ENCODE measurements around the gene SENP1.
"Not testable (repeated sequence)": the region's sequence is repeated elsewhere in the genome, so short reads cannot be mapped to it uniquely, and the experiment has no call there.

The SENP1 gene

GRCh38 chr12:48105867-48106680 lies at the start of gene SENP1:
Gene SENP1 (minus strand): TSS chr12:48106079. CDS start chr12:48101472, 4,607 bp downstream.
- DNase-seq (ENCODE audit: low read depth in 2 of 3, low spot score in 1 of 3) = peak; percentile 88 to 90 (median 89)

- DNase-seq (ENCODE audit: low read depth in 2 of 3, low spot score in 1 of 3) = no peak
These were observed 45.4 kb upstream of the SENP1 start for GRCh38 chr12:48151103-48151771.

- no peak for DNase-seq (ENCODE audit: low read depth in 2 of 3, low spot score in 1 of 3)
These were observed 40.1 kb upstream of the SENP1 start for GRCh38 chr12:48145981-48146380.

- DNase-seq (ENCODE audit: low read depth in 2 of 3, low spot score in 1 of 3) = no peak
These were observed 38.0 kb upstream of the SENP1 start for GRCh38 chr12:48143898-48144297.

- DNase-seq (ENCODE audit: low read depth in 2 of 3, low spot score in 1 of 3) = no peak
These were observed 37.2 kb upstream of the SENP1 start for GRCh38 chr12:48142818-48143674.

GRCh38 chr12:48135027-48135426 lies 29.1 kb upstream of the SENP1 start:
- DNase-seq (ENCODE audit: low read depth in 2 of 3, low spot score in 1 of 3) = no peak

GRCh38 chr12:48132826-48133225 lies 26.9 kb upstream of the SENP1 start:
- DNase-seq (ENCODE audit: low read depth in 2 of 3, low spot score in 1 of 3) = no peak

GRCh38 chr12:48131517-48131916 lies 25.6 kb upstream of the SENP1 start:
- no peak for DNase-seq (ENCODE audit: low read depth in 2 of 3, low spot score in 1 of 3)

- no peak for DNase-seq (ENCODE audit: low read depth in 2 of 3, low spot score in 1 of 3)
These were observed 23.5 kb upstream of the SENP1 start for GRCh38 chr12:48129376-48129775.

GRCh38 chr12:48128800-48129199 lies 22.9 kb upstream of the SENP1 start:
- no peak for DNase-seq (ENCODE audit: low read depth in 2 of 3, low spot score in 1 of 3)

GRCh38 chr12:48126953-48127630 lies 21.2 kb upstream of the SENP1 start:
- DNase-seq (ENCODE audit: low read depth in 2 of 3, low spot score in 1 of 3) = no peak

GRCh38 chr12:48125985-48126384 lies 20.1 kb upstream of the SENP1 start:
- no peak for DNase-seq (ENCODE audit: low read depth in 2 of 3, low spot score in 1 of 3)

GRCh38 chr12:48125542-48125941 lies 19.7 kb upstream of the SENP1 start:
- not testable (repeated sequence) for DNase-seq (ENCODE audit: low read depth in 2 of 3, low spot score in 1 of 3)

GRCh38 chr12:48123169-48123568 lies 17.3 kb upstream of the SENP1 start:
- no peak for DNase-seq (ENCODE audit: low read depth in 2 of 3, low spot score in 1 of 3)

- no peak for DNase-seq (ENCODE audit: low read depth in 2 of 3, low spot score in 1 of 3)
These were observed 16.4 kb upstream of the SENP1 start for GRCh38 chr12:48122065-48122834.

- DNase-seq (ENCODE audit: low read depth in 2 of 3, low spot score in 1 of 3) = no peak
These were observed 15.6 kb upstream of the SENP1 start for GRCh38 chr12:48121522-48121921.

GRCh38 chr12:48119834-48120195 lies 13.9 kb upstream of the SENP1 start:
- DNase-seq (ENCODE audit: low read depth in 2 of 3, low spot score in 1 of 3) = no peak

GRCh38 chr12:48119078-48119833 lies 13.4 kb upstream of the SENP1 start, which contains the start of gene PFKM:
Gene PFKM (plus strand): TSS chr12:48119364. CDS start chr12:48122775, 3,411 bp downstream.
- DNase-seq (ENCODE audit: low read depth in 2 of 3, low spot score in 1 of 3) = peak; percentile 71 to 73 (median 73)

- DNase-seq (ENCODE audit: low read depth in 2 of 3, low spot score in 1 of 3) = no peak
These were observed 12.5 kb upstream of the SENP1 start for GRCh38 chr12:48118284-48118871.
